ENCODE results near the gene SLC30A10. TPM values are rescaled to one million over a fixed set of nuclear protein-coding genes. Genes with fewer than 3 reads are reported as not detected.

SLC30A10 gene
- polyA plus RNA-seq, 1 donor (not counting 4 experiments of a cell fraction or from before 2014, with no cell fraction given) = 0.03 TPM

GRCh38 chr1:219917281-219917680 lies 11.1 kb downstream of the SLC30A10 start:
- FAIRE-seq = no peak
- no peak overlapping the region for H3K9ac ChIP-seq (ENCODE audit: control insufficient read depth, extremely low read depth, insufficient read depth, low read length)

GRCh38 chr1:219916257-219916656 lies 12.1 kb downstream of the SLC30A10 start:
- no peak overlapping the region for H3K27ac ChIP-seq (ENCODE audit: control insufficient read depth, insufficient read depth, low read length)
- no peak overlapping the region for H3K9ac ChIP-seq (ENCODE audit: control insufficient read depth, extremely low read depth, insufficient read depth, low read length)
- DNase-seq (ENCODE audit: low read depth, low spot score) (no peak), FAIRE-seq (no peak)
- dilution Hi-C loops (cut with MboI; ENCODE audit: extremely low pct_ligation_motif_present, low sequenced_read_pairs) = no loop called here
- H4K20me1 ChIP-seq (ENCODE audit: control insufficient read depth, extremely low read depth, insufficient read depth, low read length) = no peaks in the 10 kb centered on the region
- H3K4me2 ChIP-seq (ENCODE audit: control insufficient read depth, extremely low read depth, insufficient read depth, low read depth, low read length) = no peak overlapping the region
- no peaks in the 10 kb centered on the region for H3K27me3 ChIP-seq (ENCODE audit: control insufficient read depth, extremely low read depth, insufficient read depth, low read length)
- no peaks in the 10 kb centered on the region for H3K79me2 ChIP-seq (ENCODE audit: control insufficient read depth, insufficient read depth, low read length)
- no peaks in the 10 kb centered on the region for H3K9me3 ChIP-seq (ENCODE audit: control insufficient read depth, low read depth, low read length)
- H3K9me1 ChIP-seq (ENCODE audit: control insufficient read depth, extremely low read depth, insufficient read depth, low read length) = no peaks in the 10 kb centered on the region
- TF ChIP-seq EZH2 (IDR thresholded peaks at IDR 0.05; ENCODE audit: low read length) (no peak), CTCF (optimal IDR thresholded peaks at IDR 0.05 in 1 of 3, IDR thresholded peaks at IDR 0.05 in 1 of 3, conservative IDR thresholded peaks at IDR 0.05 in 1 of 3; ENCODE audit: extremely low read depth in 1 of 3, insufficient read depth in 2 of 3, low read length in 3 of 3) (no peak)
- H3K4me3 ChIP-seq (ENCODE audit: control insufficient read depth in 2 of 3, extremely low read depth in 1 of 3, insufficient read depth in 2 of 3, low read depth in 1 of 3, low read length in 3 of 3) = no peak overlapping the region
- no peaks in the 10 kb centered on the region for H3K36me3 ChIP-seq (ENCODE audit: control insufficient read depth in 2 of 2, extremely low read depth in 1 of 2, insufficient read depth in 2 of 2, low read length in 2 of 2)
- no peak overlapping the region for H2AFZ ChIP-seq (ENCODE audit: control insufficient read depth, low read length)
- H3K4me1 ChIP-seq (ENCODE audit: control insufficient read depth, extremely low read depth, insufficient read depth, low read length) = no peaks in the 10 kb centered on the region

More at GRCh38 chr1:219917281-219917680, 11.1 kb downstream of the SLC30A10 start:
- H3K4me3 ChIP-seq (ENCODE audit: control insufficient read depth in 2 of 3, extremely low read depth in 1 of 3, insufficient read depth in 2 of 3, low read depth in 1 of 3, low read length in 3 of 3) = no peak overlapping the region
- H3K79me2 ChIP-seq (ENCODE audit: control insufficient read depth, insufficient read depth, low read length) = no peaks in the 10 kb centered on the region
- no peak overlapping the region for H3K27ac ChIP-seq (ENCODE audit: control insufficient read depth, insufficient read depth, low read length)
- DNase-seq (ENCODE audit: low read depth, low spot score) = no peak
- no peaks in the 10 kb centered on the region for H3K9me1 ChIP-seq (ENCODE audit: control insufficient read depth, extremely low read depth, insufficient read depth, low read length)
- no peaks in the 10 kb centered on the region for H3K36me3 ChIP-seq (ENCODE audit: control insufficient read depth in 2 of 2, extremely low read depth in 1 of 2, insufficient read depth in 2 of 2, low read length in 2 of 2)
- H3K4me1 ChIP-seq (ENCODE audit: control insufficient read depth, extremely low read depth, insufficient read depth, low read length) = no peaks in the 10 kb centered on the region
- dilution Hi-C loops (cut with MboI; ENCODE audit: extremely low pct_ligation_motif_present, low sequenced_read_pairs) = no loop called here
- H2AFZ ChIP-seq (ENCODE audit: control insufficient read depth, low read length) = no peak overlapping the region
- no peaks in the 10 kb centered on the region for H3K27me3 ChIP-seq (ENCODE audit: control insufficient read depth, extremely low read depth, insufficient read depth, low read length)
- no peak overlapping the region for H3K4me2 ChIP-seq (ENCODE audit: control insufficient read depth, extremely low read depth, insufficient read depth, low read depth, low read length)
- H3K9me3 ChIP-seq (ENCODE audit: control insufficient read depth, low read depth, low read length) = no peaks in the 10 kb centered on the region
- H4K20me1 ChIP-seq (ENCODE audit: control insufficient read depth, extremely low read depth, insufficient read depth, low read length) = no peaks in the 10 kb centered on the region
- TF ChIP-seq CTCF (optimal IDR thresholded peaks at IDR 0.05 in 1 of 3, IDR thresholded peaks at IDR 0.05 in 1 of 3, conservative IDR thresholded peaks at IDR 0.05 in 1 of 3; ENCODE audit: extremely low read depth in 1 of 3, insufficient read depth in 2 of 3, low read length in 3 of 3) (no peak), EZH2 (IDR thresholded peaks at IDR 0.05; ENCODE audit: low read length) (no peak)

Measured in keratinocyte (primary cell).